GM12872 (cell line): ENCODE data around the gene ERG.

Experiments
- CTCF ChIP-seq: IDR thresholded peaks from 3 replicates; pipeline ENCODE4 v1.5.1; 2011; ENCODE audit warnings: low read depth, mild to moderate bottlenecking, low read length, moderate library complexity; ENCODE audit not compliant: insufficient read depth

Gene ERG

GRCh38 chr21:38496224-38496623, 2.1 kb downstream of the ERG start:
- no peak for TF ChIP-seq CTCF

GRCh38 chr21:38495696-38496095, 2.6 kb downstream of the ERG start:
- TF ChIP-seq CTCF, result no peak

- TF ChIP-seq CTCF, result no peak
Measured at GRCh38 chr21:38495242-38495641, 3.0 kb downstream of the ERG start.

GRCh38 chr21:38494703-38495102, 3.6 kb downstream of the ERG start:
- no peak for TF ChIP-seq CTCF

GRCh38 chr21:38494251-38494642, 4.0 kb downstream of the ERG start:
- no peak for TF ChIP-seq CTCF

- no peak for TF ChIP-seq CTCF
Measured at GRCh38 chr21:38493549-38494250, 4.6 kb downstream of the ERG start.

GRCh38 chr21:38492007-38492406, 6.3 kb downstream of the ERG start:
- TF ChIP-seq CTCF, result no peak
